ENCODE data around the gene TPX2.

The TPX2 gene, protein sequence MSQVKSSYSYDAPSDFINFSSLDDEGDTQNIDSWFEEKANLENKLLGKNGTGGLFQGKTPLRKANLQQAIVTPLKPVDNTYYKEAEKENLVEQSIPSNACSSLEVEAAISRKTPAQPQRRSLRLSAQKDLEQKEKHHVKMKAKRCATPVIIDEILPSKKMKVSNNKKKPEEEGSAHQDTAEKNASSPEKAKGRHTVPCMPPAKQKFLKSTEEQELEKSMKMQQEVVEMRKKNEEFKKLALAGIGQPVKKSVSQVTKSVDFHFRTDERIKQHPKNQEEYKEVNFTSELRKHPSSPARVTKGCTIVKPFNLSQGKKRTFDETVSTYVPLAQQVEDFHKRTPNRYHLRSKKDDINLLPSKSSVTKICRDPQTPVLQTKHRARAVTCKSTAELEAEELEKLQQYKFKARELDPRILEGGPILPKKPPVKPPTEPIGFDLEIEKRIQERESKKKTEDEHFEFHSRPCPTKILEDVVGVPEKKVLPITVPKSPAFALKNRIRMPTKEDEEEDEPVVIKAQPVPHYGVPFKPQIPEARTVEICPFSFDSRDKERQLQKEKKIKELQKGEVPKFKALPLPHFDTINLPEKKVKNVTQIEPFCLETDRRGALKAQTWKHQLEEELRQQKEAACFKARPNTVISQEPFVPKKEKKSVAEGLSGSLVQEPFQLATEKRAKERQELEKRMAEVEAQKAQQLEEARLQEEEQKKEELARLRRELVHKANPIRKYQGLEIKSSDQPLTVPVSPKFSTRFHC

DNA sequence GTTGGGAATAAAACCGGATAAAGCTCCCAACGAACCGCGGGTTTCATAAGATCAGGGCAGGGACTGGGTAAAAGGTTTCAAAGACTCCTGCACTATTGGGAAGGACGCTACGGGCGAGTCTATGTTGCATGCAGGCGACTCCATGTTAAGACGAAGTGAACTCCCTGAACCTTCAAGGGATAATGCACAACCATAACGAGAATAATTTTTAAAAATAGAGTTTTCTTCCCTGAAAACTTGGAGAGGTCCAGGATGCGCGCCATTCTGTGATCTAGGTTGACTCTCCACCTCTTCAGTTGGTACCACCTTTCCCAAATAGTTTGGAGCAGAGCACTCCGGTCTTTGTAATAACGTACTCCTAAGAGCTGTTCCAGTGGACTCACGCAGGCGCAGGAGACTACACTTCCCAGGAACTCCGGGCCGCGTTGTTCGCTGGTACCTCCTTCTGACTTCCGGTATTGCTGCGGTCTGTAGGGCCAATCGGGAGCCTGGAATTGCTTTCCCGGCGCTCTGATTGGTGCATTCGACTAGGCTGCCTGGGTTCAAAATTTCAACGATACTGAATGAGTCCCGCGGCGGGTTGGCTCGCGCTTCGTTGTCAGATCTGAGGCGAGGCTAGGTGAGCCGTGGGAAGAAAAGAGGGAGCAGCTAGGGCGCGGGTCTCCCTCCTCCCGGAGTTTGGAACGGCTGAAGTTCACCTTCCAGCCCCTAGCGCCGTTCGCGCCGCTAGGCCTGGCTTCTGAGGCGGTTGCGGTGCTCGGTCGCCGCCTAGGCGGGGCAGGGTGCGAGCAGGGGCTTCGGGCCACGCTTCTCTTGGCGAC is at the start of gene TPX2:
Gene TPX2 (plus strand): TSS at position 562 of the 821 bp plus-strand sequence. CDS start 18,187 bp downstream, outside the sequence.
- TF ChIP-seq, protein P1, sequence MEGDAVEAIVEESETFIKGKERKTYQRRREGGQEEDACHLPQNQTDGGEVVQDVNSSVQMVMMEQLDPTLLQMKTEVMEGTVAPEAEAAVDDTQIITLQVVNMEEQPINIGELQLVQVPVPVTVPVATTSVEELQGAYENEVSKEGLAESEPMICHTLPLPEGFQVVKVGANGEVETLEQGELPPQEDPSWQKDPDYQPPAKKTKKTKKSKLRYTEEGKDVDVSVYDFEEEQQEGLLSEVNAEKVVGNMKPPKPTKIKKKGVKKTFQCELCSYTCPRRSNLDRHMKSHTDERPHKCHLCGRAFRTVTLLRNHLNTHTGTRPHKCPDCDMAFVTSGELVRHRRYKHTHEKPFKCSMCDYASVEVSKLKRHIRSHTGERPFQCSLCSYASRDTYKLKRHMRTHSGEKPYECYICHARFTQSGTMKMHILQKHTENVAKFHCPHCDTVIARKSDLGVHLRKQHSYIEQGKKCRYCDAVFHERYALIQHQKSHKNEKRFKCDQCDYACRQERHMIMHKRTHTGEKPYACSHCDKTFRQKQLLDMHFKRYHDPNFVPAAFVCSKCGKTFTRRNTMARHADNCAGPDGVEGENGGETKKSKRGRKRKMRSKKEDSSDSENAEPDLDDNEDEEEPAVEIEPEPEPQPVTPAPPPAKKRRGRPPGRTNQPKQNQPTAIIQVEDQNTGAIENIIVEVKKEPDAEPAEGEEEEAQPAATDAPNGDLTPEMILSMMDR (IDR thresholded peaks at IDR 0.05; ENCODE audit: low read depth, low read length) = no peak
- TF ChIP-seq POLR2A (IDR thresholded peaks at IDR 0.05; ENCODE audit: extremely low read depth, insufficient read length) (peak; percentile 95), MYC (IDR thresholded peaks at IDR 0.05; ENCODE audit: low read depth, low read length) (peak; percentile 89)
- TF ChIP-seq, protein P2, sequence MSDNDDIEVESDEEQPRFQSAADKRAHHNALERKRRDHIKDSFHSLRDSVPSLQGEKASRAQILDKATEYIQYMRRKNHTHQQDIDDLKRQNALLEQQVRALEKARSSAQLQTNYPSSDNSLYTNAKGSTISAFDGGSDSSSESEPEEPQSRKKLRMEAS (IDR thresholded peaks at IDR 0.05; ENCODE audit: low read depth, low read length) = peak; percentile 85
- H3K4me3 ChIP-seq (ENCODE audit: low read depth, low read length) = peak within 1 kb of the TSS; percentile 98
- peak; percentile 98 for DNase-seq (ENCODE audit: low read depth)

- TF ChIP-seq, protein P1 (IDR thresholded peaks at IDR 0.05; ENCODE audit: low read depth, low read length) = no peak
- TF ChIP-seq, protein P2 (IDR thresholded peaks at IDR 0.05; ENCODE audit: low read depth, low read length) = no peak
- DNase-seq (ENCODE audit: low read depth) = no peak
- no peak overlapping the region for H3K4me3 ChIP-seq (ENCODE audit: low read depth, low read length)
Observed at GRCh38 chr20:31690124-31690666, 48.9 kb upstream of the TPX2 start.

DNA sequence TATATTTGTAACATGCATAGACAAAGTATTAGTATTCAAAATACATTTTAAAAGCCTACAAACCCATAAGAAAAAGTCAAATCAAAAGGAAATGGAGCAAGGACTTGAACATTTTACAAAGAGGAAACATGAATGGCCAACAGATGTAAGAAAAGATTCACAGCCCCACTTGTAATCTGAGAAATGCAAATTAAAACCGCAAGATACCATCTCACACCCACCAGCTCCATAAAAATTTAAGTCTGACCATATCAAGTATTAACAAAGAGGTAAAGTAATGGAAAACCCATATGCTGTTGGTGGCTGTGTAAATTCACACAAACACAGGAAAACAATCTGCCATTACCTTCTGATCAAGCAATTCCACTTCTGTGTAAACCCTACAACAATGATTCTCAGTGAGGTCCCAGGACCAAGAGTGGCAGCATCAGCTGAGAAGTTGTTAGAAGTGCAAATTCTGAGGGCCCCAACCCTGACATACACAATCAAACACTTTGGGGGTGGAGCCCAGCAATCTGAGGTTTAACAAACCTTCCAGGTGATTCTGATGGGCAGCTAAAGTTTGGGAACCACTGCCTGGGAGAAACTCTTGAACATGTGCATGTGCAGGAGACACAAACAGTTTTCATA is 47.3 kb upstream of the TPX2 start:
- H3K4me3 ChIP-seq (ENCODE audit: low read depth, low read length) = no peak overlapping the region
- no peak for DNase-seq (ENCODE audit: low read depth)
- TF ChIP-seq, protein P1 (IDR thresholded peaks at IDR 0.05; ENCODE audit: low read depth, low read length) = no peak
- TF ChIP-seq, protein P2 (IDR thresholded peaks at IDR 0.05; ENCODE audit: low read depth, low read length) = no peak
- TF ChIP-seq MYC (IDR thresholded peaks at IDR 0.05; ENCODE audit: low read depth, low read length) (no peak), POLR2A (IDR thresholded peaks at IDR 0.05; ENCODE audit: extremely low read depth, insufficient read length) (no peak)

- H3K4me3 ChIP-seq (ENCODE audit: low read depth, low read length) = no peak overlapping the region
- DNase-seq (ENCODE audit: low read depth) = no peak
- TF ChIP-seq, protein P2 (IDR thresholded peaks at IDR 0.05; ENCODE audit: low read depth, low read length) = no peak
- no peak for TF ChIP-seq MYC (IDR thresholded peaks at IDR 0.05; ENCODE audit: low read depth, low read length)
Observed at GRCh38 chr20:31693402-31693801, 45.7 kb upstream of the TPX2 start.

DNA sequence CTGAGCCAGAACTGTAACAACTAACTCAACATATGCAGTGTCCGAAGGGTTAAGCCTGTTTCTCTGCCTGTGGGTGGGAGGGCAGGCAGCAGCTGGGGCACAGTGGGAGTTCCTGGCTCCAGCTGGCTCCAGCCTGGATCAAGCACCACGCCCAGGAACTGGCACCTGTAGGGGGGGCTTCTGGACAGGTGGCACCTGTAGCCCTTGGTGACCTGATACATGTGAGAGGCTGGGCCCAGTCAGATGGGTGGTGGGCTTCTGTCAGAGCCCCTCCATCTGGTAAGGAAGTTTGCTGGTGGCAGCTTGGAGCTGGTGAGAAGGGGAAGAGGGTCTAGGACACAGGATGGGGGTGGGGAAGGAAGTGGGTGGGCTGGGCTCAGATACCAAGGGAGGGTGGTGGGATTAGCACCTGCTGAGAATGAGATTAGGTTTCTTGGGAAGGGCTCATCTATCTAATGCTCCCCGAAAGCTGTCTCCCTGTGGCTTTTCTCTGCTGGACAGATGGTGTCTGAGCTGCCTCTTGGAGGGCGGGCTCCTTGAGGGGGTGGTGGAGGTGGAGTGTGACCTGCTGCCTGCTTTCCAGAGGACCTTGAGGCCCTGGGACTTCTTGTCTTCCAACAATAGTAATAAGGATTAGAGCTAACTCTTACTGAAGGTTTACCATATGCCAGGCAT is 45.0 kb upstream of the TPX2 start:
- TF ChIP-seq, protein P1 (IDR thresholded peaks at IDR 0.05; ENCODE audit: low read depth, low read length) = no peak
- no peak for TF ChIP-seq POLR2A (IDR thresholded peaks at IDR 0.05; ENCODE audit: extremely low read depth, insufficient read length)
- TF ChIP-seq MYC (IDR thresholded peaks at IDR 0.05; ENCODE audit: low read depth, low read length) = no peak
- TF ChIP-seq, protein P2 (IDR thresholded peaks at IDR 0.05; ENCODE audit: low read depth, low read length) = no peak
- no peak overlapping the region for H3K4me3 ChIP-seq (ENCODE audit: low read depth, low read length)
- DNase-seq (ENCODE audit: low read depth) = no peak
